ENCODE results near the gene DPP4. TPM values are rescaled to one million over a fixed set of nuclear protein-coding genes. Genes with fewer than 3 reads are reported as not detected.

Gene DPP4
- total RNA-seq, 1 experiment from 2014 or later = 2.8 TPM

DNA sequence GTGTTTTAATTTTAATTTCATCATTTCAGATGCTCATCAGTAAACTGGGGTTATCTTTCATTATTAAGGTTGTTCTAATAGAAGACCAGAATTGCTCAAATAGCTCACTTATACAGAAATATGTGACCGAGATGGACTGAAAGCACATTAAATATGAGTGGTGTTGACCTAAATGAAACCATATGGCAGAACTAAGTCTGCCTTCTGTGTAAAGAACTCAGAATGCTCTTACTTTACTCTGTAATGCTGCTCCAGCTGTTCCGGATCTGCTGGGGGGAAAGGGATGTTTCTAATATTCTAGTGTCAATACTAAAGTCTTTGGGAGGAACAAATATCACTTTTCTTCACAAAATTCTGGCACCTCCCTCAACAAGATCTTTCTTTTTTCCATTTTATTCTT lies 131.0 kb downstream of the DPP4 start:
- H2AFZ ChIP-seq (ENCODE audit: low read length) = no peak overlapping the region
- WGBS (ENCODE audit: extremely low coverage, insufficient read length, low lambda C conversion rate) = no CpG with 5 or more reads among the region's 2 CpGs
- H3T11ph ChIP-seq (ENCODE audit: low read length) = no peak overlapping the region
- TF ChIP-seq, protein P1, sequence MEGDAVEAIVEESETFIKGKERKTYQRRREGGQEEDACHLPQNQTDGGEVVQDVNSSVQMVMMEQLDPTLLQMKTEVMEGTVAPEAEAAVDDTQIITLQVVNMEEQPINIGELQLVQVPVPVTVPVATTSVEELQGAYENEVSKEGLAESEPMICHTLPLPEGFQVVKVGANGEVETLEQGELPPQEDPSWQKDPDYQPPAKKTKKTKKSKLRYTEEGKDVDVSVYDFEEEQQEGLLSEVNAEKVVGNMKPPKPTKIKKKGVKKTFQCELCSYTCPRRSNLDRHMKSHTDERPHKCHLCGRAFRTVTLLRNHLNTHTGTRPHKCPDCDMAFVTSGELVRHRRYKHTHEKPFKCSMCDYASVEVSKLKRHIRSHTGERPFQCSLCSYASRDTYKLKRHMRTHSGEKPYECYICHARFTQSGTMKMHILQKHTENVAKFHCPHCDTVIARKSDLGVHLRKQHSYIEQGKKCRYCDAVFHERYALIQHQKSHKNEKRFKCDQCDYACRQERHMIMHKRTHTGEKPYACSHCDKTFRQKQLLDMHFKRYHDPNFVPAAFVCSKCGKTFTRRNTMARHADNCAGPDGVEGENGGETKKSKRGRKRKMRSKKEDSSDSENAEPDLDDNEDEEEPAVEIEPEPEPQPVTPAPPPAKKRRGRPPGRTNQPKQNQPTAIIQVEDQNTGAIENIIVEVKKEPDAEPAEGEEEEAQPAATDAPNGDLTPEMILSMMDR (conservative IDR thresholded peaks at IDR 0.05) = no peak
- H3K18ac ChIP-seq (ENCODE audit: insufficient read length, low read depth, low read length) = no peak overlapping the region
- no peak overlapping the region for H3K27ac ChIP-seq (ENCODE audit: insufficient read length, low read depth, low read length)
- no peak overlapping the region for H2AK5ac ChIP-seq (ENCODE audit: insufficient read length, low read length)
- no peak overlapping the region for H3K56ac ChIP-seq (ENCODE audit: insufficient read length, low read depth, low read length)
- Mint-ChIP-seq H3K27ac (no peak overlapping the region), H3K27me3 (ENCODE audit: low read depth) (no peaks in the 10 kb centered on the region; the same call in 1 of the 2 replicates), H3K4me3 (no peak overlapping the region), H3K36me3 (ENCODE audit: insufficient read depth in 1 of 3, low read depth in 3 of 3) (no peaks in the 10 kb centered on the region), H3K9me3 (no peaks in the 10 kb centered on the region), H3K4me1 (peaks cover 6 to 7% of the 10 kb centered on the region in 2 experiments; a peak in 3 of 4 replicates)
- H3K4me1 ChIP-seq (ENCODE audit: insufficient read depth, low read length) = no peaks in the 10 kb centered on the region
- no peaks in the 10 kb centered on the region for H3K9me3 ChIP-seq (ENCODE audit: control insufficient read depth, low read depth, low read length)
- no peak overlapping the region for H4K8ac ChIP-seq (replicated peaks; ENCODE audit: insufficient read length, low read depth, low read length)
- H3K4me2 ChIP-seq (ENCODE audit: insufficient read depth, insufficient read length, low read length) = no peak overlapping the region
- no peaks in the 10 kb centered on the region for H3K27me3 ChIP-seq (ENCODE audit: insufficient read depth, low read length)
- H4K91ac ChIP-seq (ENCODE audit: insufficient read length, low read depth, low read length) = no peak overlapping the region
- H2BK15ac ChIP-seq (ENCODE audit: low read depth, low read length) = no peak overlapping the region
- no peak overlapping the region for H2BK12ac ChIP-seq (ENCODE audit: insufficient read length, low read depth, low read length)
- H3K14ac ChIP-seq (ENCODE audit: insufficient read depth, low read length) = no peak overlapping the region
- H3K23me2 ChIP-seq (ENCODE audit: insufficient read length, low read depth, low read length, poor library complexity, severe bottlenecking) = no peaks in the 10 kb centered on the region
- no peak overlapping the region for H2BK20ac ChIP-seq (ENCODE audit: low read depth, low read length, poor library complexity, severe bottlenecking)
- H3K23ac ChIP-seq (ENCODE audit: insufficient read length, low read depth, low read length) = no peak overlapping the region
- DNase-seq = no peak
- H3K4ac ChIP-seq (ENCODE audit: low read depth, low read length) = no peak overlapping the region
- no peak overlapping the region for H4K5ac ChIP-seq (ENCODE audit: insufficient read length, low read depth, low read length)
- no peaks in the 10 kb centered on the region for H3K79me2 ChIP-seq (ENCODE audit: insufficient read depth, low read length)
- no peak overlapping the region for H3K9ac ChIP-seq (ENCODE audit: extremely low read depth, insufficient read length, low read length)
- H3K79me1 ChIP-seq (ENCODE audit: insufficient read depth, low read depth, low read length, poor library complexity, severe bottlenecking) = no peaks in the 10 kb centered on the region
- no peak overlapping the region for H2BK5ac ChIP-seq (ENCODE audit: insufficient read length, low read length)
- no peaks in the 10 kb centered on the region for H4K20me1 ChIP-seq (ENCODE audit: control insufficient read depth, insufficient read depth, insufficient read length)
- no peak overlapping the region for H2BK120ac ChIP-seq (ENCODE audit: low read depth, low read length, poor library complexity, severe bottlenecking)

Other genes with a start within 250 kb of the DPP4 start
- gene GCG, start 78.0 kb upstream of the DPP4 start, total RNA-seq (2021) = not detected in 2 replicates
- not detected in 2 replicates for gene FAP, start 169.2 kb upstream of the DPP4 start, total RNA-seq (2021)
- 0.81 and 1.1 TPM in 2 replicates for gene IFIH1, start 244.5 kb upstream of the DPP4 start, total RNA-seq (2021)

All from H9 (cell line).